ENCODE measurements around the gene FUT6. TPM values are rescaled to one million over a fixed set of nuclear protein-coding genes. Genes with fewer than 3 reads are reported as not detected.
A peak's percentile ranks its signal among the peaks of the same experiment; 100 is the strongest.

The FUT6 gene
- total and polyA plus RNA-seq, 4 donors, result 0.67 to 2.6 (median 1.9) TPM; not detected in 1

GRCh38 chr19:5831159-5831558, 8.3 kb downstream of the FUT6 start:
- ATAC-seq (ENCODE audit: insufficient read depth, low FRiP score), result no peak
- DNase-seq, result no peak
- TF ChIP-seq, protein P1, sequence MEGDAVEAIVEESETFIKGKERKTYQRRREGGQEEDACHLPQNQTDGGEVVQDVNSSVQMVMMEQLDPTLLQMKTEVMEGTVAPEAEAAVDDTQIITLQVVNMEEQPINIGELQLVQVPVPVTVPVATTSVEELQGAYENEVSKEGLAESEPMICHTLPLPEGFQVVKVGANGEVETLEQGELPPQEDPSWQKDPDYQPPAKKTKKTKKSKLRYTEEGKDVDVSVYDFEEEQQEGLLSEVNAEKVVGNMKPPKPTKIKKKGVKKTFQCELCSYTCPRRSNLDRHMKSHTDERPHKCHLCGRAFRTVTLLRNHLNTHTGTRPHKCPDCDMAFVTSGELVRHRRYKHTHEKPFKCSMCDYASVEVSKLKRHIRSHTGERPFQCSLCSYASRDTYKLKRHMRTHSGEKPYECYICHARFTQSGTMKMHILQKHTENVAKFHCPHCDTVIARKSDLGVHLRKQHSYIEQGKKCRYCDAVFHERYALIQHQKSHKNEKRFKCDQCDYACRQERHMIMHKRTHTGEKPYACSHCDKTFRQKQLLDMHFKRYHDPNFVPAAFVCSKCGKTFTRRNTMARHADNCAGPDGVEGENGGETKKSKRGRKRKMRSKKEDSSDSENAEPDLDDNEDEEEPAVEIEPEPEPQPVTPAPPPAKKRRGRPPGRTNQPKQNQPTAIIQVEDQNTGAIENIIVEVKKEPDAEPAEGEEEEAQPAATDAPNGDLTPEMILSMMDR (IDR thresholded peaks at IDR 0.05; ENCODE audit: control extremely low read depth, extremely low read depth), result no peak
- no peak overlapping the region for H3K9ac ChIP-seq (ENCODE audit: insufficient read depth in 1 of 2, low read length in 2 of 2)
- no peak overlapping the region for H3K4me3 ChIP-seq
- no peak overlapping the region for H3K27ac ChIP-seq (ENCODE audit: low read depth in 1 of 2, low read length in 1 of 2)
- no peaks in the 10 kb centered on the region for H3K9me3 ChIP-seq (ENCODE audit: control insufficient read depth in 4 of 4, insufficient read depth in 3 of 4, low read length in 3 of 4)
- no peaks in the 10 kb centered on the region for H3K36me3 ChIP-seq (ENCODE audit: control insufficient read depth in 4 of 4, insufficient read depth in 4 of 4, low read length in 4 of 4)
- peaks cover 0 to 16% (median 0%) of the 10 kb centered on the region in 5 donors for H3K4me1 ChIP-seq (ENCODE audit: control insufficient read depth in 5 of 5, insufficient read depth in 5 of 5, low read length in 5 of 5)
- peaks cover 0 to 4% (median 0%) of the 10 kb centered on the region in 3 donors for H3K27me3 ChIP-seq (ENCODE audit: control insufficient read depth in 3 of 3, insufficient read depth in 3 of 3, low read length in 2 of 3)
- WGBS, 2 donors, result 87 to 93% methylated on average over 9 of the region's 9 CpGs

DNA sequence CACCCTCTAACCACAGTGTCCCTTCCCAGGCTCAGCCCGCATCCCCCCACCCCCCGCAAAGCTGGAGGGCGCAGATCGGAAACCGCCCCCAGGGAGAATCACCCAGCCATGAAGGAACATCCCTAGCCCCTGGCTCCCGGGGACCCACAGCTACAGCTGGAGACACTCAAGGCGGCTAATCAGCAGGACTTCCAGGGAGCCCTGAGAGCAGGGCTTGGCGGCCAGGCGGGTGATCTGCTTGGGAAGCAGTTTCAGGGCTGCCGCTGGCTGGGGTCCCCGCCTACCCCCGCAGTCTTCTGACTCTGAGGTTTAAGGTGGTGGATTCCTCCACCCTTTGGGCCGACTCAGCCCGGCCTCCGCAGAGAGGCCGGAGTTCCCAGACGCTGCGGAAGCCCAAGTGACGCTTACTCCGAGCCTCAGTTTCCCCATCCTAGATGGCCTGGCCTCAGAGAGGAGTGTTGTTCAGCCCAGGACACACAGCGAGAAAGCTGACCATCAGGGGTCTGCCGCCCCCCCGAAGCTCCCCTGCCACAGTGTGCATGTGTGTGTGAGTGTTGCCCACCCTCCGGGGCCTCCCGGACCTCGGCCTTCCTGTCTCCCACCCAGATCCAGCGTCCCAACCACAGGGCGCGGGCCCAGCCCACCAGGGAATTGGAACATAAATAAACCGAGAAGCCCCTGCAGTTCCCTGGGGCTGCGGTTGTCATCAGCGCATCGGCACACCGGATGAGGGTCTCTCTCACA, 9.8 kb downstream of the FUT6 start:
- Histone ChIP-seq H3K9ac (ENCODE audit: insufficient read depth in 1 of 2, low read length in 2 of 2) (no peak overlapping the region), H3K36me3 (ENCODE audit: control insufficient read depth in 4 of 4, insufficient read depth in 4 of 4, low read length in 4 of 4) (no peaks in the 10 kb centered on the region), H3K4me3 (no peak overlapping the region), H3K9me3 (ENCODE audit: control insufficient read depth in 4 of 4, insufficient read depth in 3 of 4, low read length in 3 of 4) (peaks cover 0 to 2% (median 0%) of the 10 kb centered on the region in 4 donors), H3K27ac (ENCODE audit: low read depth in 1 of 2, low read length in 1 of 2) (no peak overlapping the region), H3K27me3 (ENCODE audit: control insufficient read depth in 3 of 3, insufficient read depth in 3 of 3, low read length in 2 of 3) (peaks cover 0 to 4% (median 0%) of the 10 kb centered on the region in 3 donors), H3K4me1 (ENCODE audit: control insufficient read depth in 5 of 5, insufficient read depth in 5 of 5, low read length in 5 of 5) (peaks cover 0 to 16% (median 0%) of the 10 kb centered on the region in 5 donors)
- DNase-seq, result no peak
- TF ChIP-seq, protein P1 (IDR thresholded peaks at IDR 0.05; ENCODE audit: control extremely low read depth, extremely low read depth), result no peak
- ATAC-seq (ENCODE audit: insufficient read depth, low FRiP score), result no peak
- 66% methylated on average over 34 of the region's 34 CpGs for WGBS, 2 donors

- peaks cover 0 to 4% (median 0%) of the 10 kb centered on the region in 3 donors for H3K27me3 ChIP-seq (ENCODE audit: control insufficient read depth in 3 of 3, insufficient read depth in 3 of 3, low read length in 2 of 3)
- H3K36me3 ChIP-seq (ENCODE audit: control insufficient read depth in 4 of 4, insufficient read depth in 4 of 4, low read length in 4 of 4), result no peaks in the 10 kb centered on the region
- peaks cover 0 to 16% (median 0%) of the 10 kb centered on the region in 5 donors for H3K4me1 ChIP-seq (ENCODE audit: control insufficient read depth in 5 of 5, insufficient read depth in 5 of 5, low read length in 5 of 5)
- TF ChIP-seq, protein P1 (IDR thresholded peaks at IDR 0.05; ENCODE audit: control extremely low read depth, extremely low read depth), result no peak
- 2 to 7% methylated on average over 40 to 44 of the region's 47 CpGs for WGBS, 2 donors
- peak overlapping the region; percentile 37 to 93 for H3K9ac ChIP-seq (ENCODE audit: insufficient read depth in 1 of 2, low read length in 2 of 2)
- H3K9me3 ChIP-seq (ENCODE audit: control insufficient read depth in 4 of 4, insufficient read depth in 3 of 4, low read length in 3 of 4), result peaks cover 0 to 2% (median 0%) of the 10 kb centered on the region in 4 donors
- H3K4me3 ChIP-seq, result peak overlapping the region; percentile 36
- peak; percentile 54 to 70 (median 68) for DNase-seq
- peak overlapping the region in 1 of 2 donors; percentile 89 for H3K27ac ChIP-seq (ENCODE audit: low read depth in 1 of 2, low read length in 1 of 2)
- ATAC-seq (ENCODE audit: insufficient read depth, low FRiP score), result no peak
These were observed 10.6 kb downstream of the FUT6 start for GRCh38 chr19:5828661-5829566.
